Ishikawa (cell line): ENCODE data around the gene ATP5PB.

Source experiments
- EP300 ChIP-seq: IDR thresholded peaks from 2 replicates; pipeline ENCODE4 v1.6.1; 2012; ENCODE audit warnings: borderline replicate concordance
- MAX ChIP-seq: IDR thresholded peaks from 2 replicates; pipeline ENCODE4 v1.6.1; 2012
- RAD21 ChIP-seq: IDR thresholded peaks from 2 replicates; pipeline ENCODE4 v1.6.1; 2012; ENCODE audit warnings: low read depth
- TAF1 ChIP-seq: IDR thresholded peaks from 2 replicates; pipeline ENCODE4 v1.6.1; 2012; ENCODE audit warnings: low read depth, mild to moderate bottlenecking
- USF1 ChIP-seq: IDR thresholded peaks from 2 replicates; pipeline ENCODE4 v1.6.1; 2012

- TF ChIP-seq MAX = no peak
- TF ChIP-seq USF1 = no peak
- no peak for TF ChIP-seq EP300
- TF ChIP-seq TAF1 = no peak
- no peak for TF ChIP-seq RAD21
Measured at GRCh38 chr1:111470596-111470995, 21.3 kb downstream of the ATP5PB start.
